Lower lobe of right lung (tissue), 2 donors: Measurements from ENCODE around the gene ABCE1. TPM values are rescaled to one million over a fixed set of nuclear protein-coding genes. Genes with fewer than 3 reads are reported as not detected.
A peak's percentile ranks its signal among the peaks of the same experiment; 100 is the strongest.

ENCODE experiments used
- ATAC-seq, 2 donors: fragments of 200-7000 bp; cut with Tn5 transposase; one replicate each; pipeline ENCODE4 v1.9.1; 2020 to 2022; ENCODE audit warnings: mild to moderate bottlenecking in 2 of 2, moderate library complexity in 2 of 2
- DNase-seq: peaks from one replicate; pipeline ENCODE4 v3.0.0-alpha.2; 2020
- H3K27ac ChIP-seq: fragments of 200-600 bp; one replicate; pipeline ENCODE4 v1.8.0; 2022
- H3K27me3 ChIP-seq: fragments of 200-600 bp; one replicate; pipeline ENCODE4 v1.8.0; 2022; ENCODE audit warnings: low read depth
- H3K36me3 ChIP-seq: fragments of 200-600 bp; one replicate; pipeline ENCODE4 v1.8.0; 2022; ENCODE audit warnings: mild to moderate bottlenecking
- H3K4me1 ChIP-seq: fragments of 200-600 bp; one replicate; pipeline ENCODE4 v1.8.0; 2022
- H3K4me3 ChIP-seq: fragments of 200-600 bp; one replicate; pipeline ENCODE4 v1.8.0; 2022; ENCODE audit warnings: mild to moderate bottlenecking
- H3K9me3 ChIP-seq: fragments of 200-600 bp; one replicate; pipeline ENCODE4 v1.8.0; 2022
- intact Hi-C: fragments of 100-400 bp; cut with DNase I; formaldehyde crosslinking; loops from one replicate; pipeline ENCODE4 v1.11.0; 2022
- long read RNA-seq: library from polyadenylated mRNA; unstranded; transcript quantifications from one replicate; pipeline ENCODE4 v2.0.0, GENCODE V29; 2021
- total RNA-seq: library from RNA; stranded (reverse); fragmentation: NEBNext Ultra II Directional; extraction: Animal tissue kit (Norgen Biotek cat#: 25700); gene quantifications from one replicate; pipeline ENCODE4 v1.2.1, GENCODE V29; 2021
- TF ChIP-seq, protein P1 (sequence below): fragments of 200-600 bp; IDR thresholded peaks from one replicate; pipeline ENCODE4 v1.8.0; 2022; ENCODE audit warnings: antibody characterized with exemption, mild to moderate bottlenecking
- donor health status: DM: no; HTN: yes; CAD: no; lungs with severe emphysema.

The ABCE1 gene
- 35.5 TPM for total RNA-seq
- long read RNA-seq, transcript ABCE1-201 (18 exons, 3,921 nt): major isoform, 34 of 47 reads
- long read RNA-seq, partial matches to known transcripts: 5 of 47 reads
- long read RNA-seq, other reads (novel, unspliced or antisense): 7 of 47 reads

DNA sequence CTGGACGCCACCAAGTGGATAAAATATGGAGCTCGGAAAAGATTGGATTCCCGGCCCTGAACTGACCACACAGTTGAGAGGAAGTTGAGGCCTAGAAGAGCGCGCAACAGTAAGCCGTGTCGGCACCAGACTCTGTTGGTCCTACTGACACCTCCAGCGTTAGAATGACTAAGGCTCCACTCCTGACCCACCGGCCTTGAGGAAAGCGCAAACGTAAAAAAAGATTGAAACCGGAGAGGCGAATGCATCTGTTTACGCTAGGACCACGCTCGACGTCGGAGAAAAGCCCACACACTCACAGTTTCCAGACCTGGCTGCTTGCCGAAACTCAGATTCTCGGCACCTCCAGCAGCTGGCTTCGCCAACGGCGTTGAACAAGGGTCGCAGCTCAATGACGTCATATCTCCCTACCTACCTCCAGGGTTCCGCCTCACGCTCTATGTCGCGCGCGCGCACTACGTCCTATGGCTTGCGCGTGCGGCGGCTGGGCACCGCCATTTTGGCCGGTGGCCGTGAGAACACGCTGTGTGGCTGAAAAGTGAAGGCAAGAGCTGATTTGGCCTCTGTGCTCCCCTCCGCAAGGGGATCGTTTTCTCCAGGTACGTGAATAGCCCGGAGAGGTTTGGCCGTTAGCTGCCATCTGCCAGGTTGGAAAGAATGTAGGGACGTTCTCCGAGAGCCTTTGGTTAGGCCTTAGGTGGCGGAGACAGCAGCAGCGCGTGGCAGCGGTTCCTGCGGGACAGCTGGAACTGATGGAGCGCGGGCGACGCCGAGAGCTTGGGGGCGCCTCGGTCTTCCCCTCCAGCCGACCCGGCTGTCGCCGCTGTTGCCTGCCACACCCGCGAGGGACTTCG is at the start of gene ABCE1, which contains the start of gene ANAPC10:
TSS of gene ABCE1 (plus strand) at position 491 of the 854 bp plus-strand sequence. CDS start 6,102 bp downstream, outside the sequence.
TSS of gene ANAPC10 (minus strand) at position 376 of the 854 bp plus-strand sequence. CDS start 2,097 bp downstream, outside the sequence.
- peaks cover 30% of the 10 kb centered on the region for H3K4me1 ChIP-seq
- intact Hi-C loops: no loop called here
- DNase-seq (peak; percentile 98), ATAC-seq (peak; percentile 99)
- TF ChIP-seq, protein P1, sequence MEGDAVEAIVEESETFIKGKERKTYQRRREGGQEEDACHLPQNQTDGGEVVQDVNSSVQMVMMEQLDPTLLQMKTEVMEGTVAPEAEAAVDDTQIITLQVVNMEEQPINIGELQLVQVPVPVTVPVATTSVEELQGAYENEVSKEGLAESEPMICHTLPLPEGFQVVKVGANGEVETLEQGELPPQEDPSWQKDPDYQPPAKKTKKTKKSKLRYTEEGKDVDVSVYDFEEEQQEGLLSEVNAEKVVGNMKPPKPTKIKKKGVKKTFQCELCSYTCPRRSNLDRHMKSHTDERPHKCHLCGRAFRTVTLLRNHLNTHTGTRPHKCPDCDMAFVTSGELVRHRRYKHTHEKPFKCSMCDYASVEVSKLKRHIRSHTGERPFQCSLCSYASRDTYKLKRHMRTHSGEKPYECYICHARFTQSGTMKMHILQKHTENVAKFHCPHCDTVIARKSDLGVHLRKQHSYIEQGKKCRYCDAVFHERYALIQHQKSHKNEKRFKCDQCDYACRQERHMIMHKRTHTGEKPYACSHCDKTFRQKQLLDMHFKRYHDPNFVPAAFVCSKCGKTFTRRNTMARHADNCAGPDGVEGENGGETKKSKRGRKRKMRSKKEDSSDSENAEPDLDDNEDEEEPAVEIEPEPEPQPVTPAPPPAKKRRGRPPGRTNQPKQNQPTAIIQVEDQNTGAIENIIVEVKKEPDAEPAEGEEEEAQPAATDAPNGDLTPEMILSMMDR: peak; percentile 30
- no peaks in the 10 kb centered on the region for H3K27me3 ChIP-seq
- peak within 1 kb of the TSS; percentile 94 for H3K27ac ChIP-seq
- peak within 1 kb of the TSS; percentile 89 for H3K4me3 ChIP-seq
- peaks cover 26% of the 10 kb centered on the region for H3K36me3 ChIP-seq
- no peaks in the 10 kb centered on the region for H3K9me3 ChIP-seq

DNA sequence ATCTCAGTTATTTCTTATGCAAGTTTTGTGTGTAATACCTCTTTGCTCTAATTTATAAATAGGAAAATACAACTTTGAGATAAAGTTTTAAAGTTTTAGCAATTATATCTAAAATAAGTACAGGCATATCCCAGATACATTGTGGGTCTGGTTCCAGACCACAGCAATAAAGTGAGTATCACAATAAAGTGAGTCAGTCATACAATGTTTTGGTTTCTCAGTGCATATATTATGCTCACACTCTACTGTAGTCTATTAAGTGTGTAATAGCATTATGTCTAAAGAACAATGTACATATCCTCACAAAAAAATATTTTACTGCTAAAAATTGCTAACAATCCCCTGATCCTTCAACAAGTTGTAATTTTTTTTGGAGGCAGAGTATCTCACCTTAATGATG is 49.3 kb upstream of the ABCE1 start:
- Histone ChIP-seq H3K27me3 (no peaks in the 10 kb centered on the region), H3K27ac (no peak overlapping the region), H3K4me1 (no peaks in the 10 kb centered on the region), H3K4me3 (no peak overlapping the region), H3K9me3 (no peaks in the 10 kb centered on the region), H3K36me3 (no peaks in the 10 kb centered on the region)
- intact Hi-C loops: no loop called here
- DNase-seq: no peak
- no peak for ATAC-seq
- TF ChIP-seq, protein P1: no peak

DNA sequence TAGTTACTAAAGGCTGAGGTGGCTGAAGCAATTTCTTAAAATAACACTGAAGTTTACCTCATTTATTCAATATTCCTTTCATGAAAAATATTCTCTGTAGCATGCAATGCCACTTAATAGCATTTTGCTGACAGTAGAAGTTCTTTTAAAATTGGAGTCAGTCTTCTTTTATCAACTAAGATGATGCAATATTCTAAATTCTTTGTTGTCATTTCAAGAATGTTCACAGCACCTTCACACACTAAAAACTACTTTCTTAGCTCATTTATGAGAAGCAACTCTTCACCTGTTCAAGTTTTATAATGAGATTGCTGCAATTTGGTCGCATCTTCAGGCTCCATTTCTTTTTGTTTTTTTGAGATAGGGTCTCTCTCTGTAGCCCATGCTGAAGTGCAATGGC is 48.9 kb upstream of the ABCE1 start:
- ATAC-seq (no peak), DNase-seq (no peak)
- Histone ChIP-seq H3K27me3 (no peaks in the 10 kb centered on the region), H3K9me3 (no peaks in the 10 kb centered on the region), H3K27ac (no peak overlapping the region), H3K4me3 (no peak overlapping the region), H3K36me3 (no peaks in the 10 kb centered on the region), H3K4me1 (no peaks in the 10 kb centered on the region)
- intact Hi-C loops: no loop called here
- TF ChIP-seq, protein P1: no peak

DNA sequence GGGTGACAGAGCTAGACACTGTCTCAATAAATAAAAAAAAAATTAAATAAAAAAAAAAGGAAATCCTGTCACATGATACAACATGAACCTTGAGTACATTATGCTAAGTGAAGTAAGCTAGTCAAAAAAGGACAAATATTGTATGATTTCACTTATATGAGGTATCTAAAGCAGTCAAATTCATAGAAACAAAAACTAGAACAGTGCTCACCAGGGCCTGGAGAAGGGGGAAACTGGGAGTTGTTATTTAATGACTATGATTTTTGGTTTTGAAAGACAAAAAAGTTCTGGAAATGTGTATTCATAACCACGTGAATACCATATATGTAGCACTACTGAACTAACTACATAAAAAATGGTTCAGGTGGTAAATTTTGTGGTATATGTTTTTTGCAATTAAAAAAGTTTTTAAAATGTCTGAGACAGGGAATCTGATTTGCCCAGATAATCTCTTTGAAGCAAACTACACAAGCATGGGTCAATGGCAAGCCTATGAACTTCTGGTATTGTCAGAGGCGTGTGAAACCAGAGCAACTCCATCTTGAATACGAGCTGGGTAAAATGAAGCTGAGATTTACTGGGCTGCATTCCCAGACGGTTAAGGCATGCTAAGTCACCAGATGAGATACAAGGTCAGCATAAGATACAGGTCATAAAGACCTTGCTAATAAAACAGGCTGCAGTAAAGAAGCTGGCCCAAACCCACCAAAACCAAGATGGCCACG is 42.4 kb upstream of the ABCE1 start:
- DNase-seq: no peak
- Histone ChIP-seq H3K4me3 (no peak overlapping the region), H3K27ac (no peak overlapping the region), H3K4me1 (no peaks in the 10 kb centered on the region), H3K27me3 (no peaks in the 10 kb centered on the region), H3K36me3 (no peaks in the 10 kb centered on the region), H3K9me3 (no peaks in the 10 kb centered on the region)
- intact Hi-C loops: no loop called here
- TF ChIP-seq, protein P1: no peak
- ATAC-seq: no peak

DNA sequence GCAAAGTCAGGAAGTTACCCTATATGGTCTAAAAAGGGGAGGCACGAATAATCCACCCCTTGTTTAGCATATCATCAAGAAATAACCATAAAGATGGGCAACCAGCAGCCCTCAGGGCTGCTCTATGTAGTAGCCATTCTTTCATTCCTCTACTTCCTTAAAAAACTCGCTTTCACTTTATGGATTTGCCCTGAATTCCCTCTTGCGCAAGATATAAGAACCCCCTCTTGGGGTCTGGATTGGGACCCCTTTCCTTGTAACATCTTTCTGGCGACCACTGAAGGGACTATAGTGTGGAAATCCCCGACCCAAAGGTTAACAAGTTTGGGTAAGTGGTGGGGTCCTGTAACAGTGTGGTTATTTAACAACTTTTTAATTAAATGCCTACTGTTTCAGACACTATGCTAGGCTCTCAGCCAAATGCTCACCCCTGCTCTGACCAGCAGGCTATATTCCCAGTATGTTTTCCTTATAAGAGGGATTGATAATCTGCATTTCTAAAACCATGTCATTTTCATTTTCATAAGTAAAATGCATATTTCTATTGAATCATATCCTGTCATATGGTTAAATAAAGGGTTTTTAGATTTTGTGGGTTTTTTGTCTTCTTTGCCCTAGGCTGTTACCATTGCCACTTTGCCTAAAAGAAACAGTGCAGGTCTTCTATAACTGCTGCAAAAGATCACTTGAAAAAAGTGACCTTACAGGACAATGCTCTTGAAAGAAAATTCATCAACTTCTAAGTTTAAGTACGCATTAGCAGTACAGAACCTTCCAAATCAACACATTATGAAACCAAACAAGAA is 41.6 kb upstream of the ABCE1 start:
- H3K27ac ChIP-seq: no peak overlapping the region
- H3K9me3 ChIP-seq: no peaks in the 10 kb centered on the region
- no peak overlapping the region for H3K4me3 ChIP-seq
- H3K4me1 ChIP-seq: no peaks in the 10 kb centered on the region
- DNase-seq (no peak), ATAC-seq (no peak)
- H3K36me3 ChIP-seq: no peaks in the 10 kb centered on the region
- intact Hi-C loops: no loop called here
- no peaks in the 10 kb centered on the region for H3K27me3 ChIP-seq
- TF ChIP-seq, protein P1: no peak
